MCF 10A (cell line): Measurements from ENCODE around the gene STOX2. TPM values are rescaled to one million over a fixed set of nuclear protein-coding genes. Genes with fewer than 3 reads are reported as not detected.

ENCODE experiments used
- BruUV-seq: library from RNA; stranded (reverse); fragments of 400-500 nt; replicated peaks from 2 replicates; lab custom pipeline; 2021; lab: Mats Ljungman, UMichigan
- CTCF ChIA-PET: fragments of 300-600 bp; sonication (Branson Sonifier 250); formaldehyde crosslinking; extraction: SDS; loops from one replicate; lab custom pipeline; 2021; ENCODE audit warnings: antibody characterized with exemption, inconsistent platforms; lab: Yijun Ruan, JAX
- POLR2A ChIA-PET: fragments of 300-600, 350-650 bp; sonication (Branson Sonifier 250); formaldehyde crosslinking; extraction: SDS; loops from one replicate; lab custom pipeline; 2020; ENCODE audit warnings: antibody characterized with exemption, inconsistent platforms; lab: Yijun Ruan, JAX
- DNase-seq: peaks from one replicate; pipeline ENCODE4 v3.0.0-alpha.2; 2018; ENCODE audit not compliant: unreplicated experiment
- H3K27ac Mint-ChIP-seq: one replicate; pipeline ENCODE4 v1.8.0; 2022; ENCODE audit warnings: mild to moderate bottlenecking, low read depth, mixed read lengths; ENCODE audit not compliant: unreplicated experiment
- H3K27me3 Mint-ChIP-seq: one replicate; pipeline ENCODE4 v1.8.0; 2022; ENCODE audit warnings: mixed read lengths; ENCODE audit not compliant: insufficient read depth, unreplicated experiment
- H3K36me3 Mint-ChIP-seq: one replicate; pipeline ENCODE4 v1.8.0; 2022; ENCODE audit warnings: mild to moderate bottlenecking, moderate library complexity, mixed read lengths; ENCODE audit not compliant: insufficient read depth, unreplicated experiment
- H3K4me1 Mint-ChIP-seq: one replicate; pipeline ENCODE4 v1.8.0; 2022; ENCODE audit warnings: mixed read lengths; ENCODE audit not compliant: insufficient read depth, unreplicated experiment
- H3K4me3 Mint-ChIP-seq: one replicate; pipeline ENCODE4 v1.8.0; 2022; ENCODE audit warnings: mild to moderate bottlenecking, moderate library complexity, mixed read lengths; ENCODE audit not compliant: unreplicated experiment
- H3K9me3 Mint-ChIP-seq: one replicate; pipeline ENCODE4 v1.8.0; 2022; ENCODE audit warnings: mixed read lengths; ENCODE audit not compliant: unreplicated experiment
- CTCF ChIP-seq: fragments of 200-600 bp; IDR thresholded peaks from one replicate; pipeline ENCODE4 v1.8.0; 2022; ENCODE audit warnings: antibody characterized with exemption, mild to moderate bottlenecking; ENCODE audit not compliant: unreplicated experiment
- intact Hi-C: fragments of 100-400 bp; cut with micrococcal nuclease; formaldehyde crosslinking; loops from 2 replicates; pipeline ENCODE4 v1.14.1; 2022
- total RNA-seq: library from RNA; stranded (reverse); gene quantifications from 2 replicates; pipeline ENCODE4 v1.2.3, GENCODE V29; 2022

STOX2 gene
- total RNA-seq, 1 experiment from 2014 or later = 1.1 TPM

- Mint-ChIP-seq H3K9me3 (no peaks in the 10 kb centered on the region), H3K36me3 (no peaks in the 10 kb centered on the region), H3K4me3 (no peak overlapping the region), H3K27me3 (no peaks in the 10 kb centered on the region), H3K27ac (no peak overlapping the region), H3K4me1 (no peaks in the 10 kb centered on the region)
- intact Hi-C loops = no loop called here
- CTCF ChIA-PET = no interaction called here
- POLR2A ChIA-PET = interaction anchor here (0.6 to 2.6 kb wide), 4 partner anchors 22 to 330 kb away, joined by 3 to 11 read pairs (median 3); no protein-coding TSS in a partner anchor
- no peak for TF ChIP-seq CTCF
- no peak for DNase-seq
- no TSS peak for BruUV-seq
Observed at GRCh38 chr4:184019667-184020623, 114.8 kb downstream of the STOX2 start.

GRCh38 chr4:184021389-184021788, 116.3 kb downstream of the STOX2 start:
- no peaks in the 10 kb centered on the region for H3K27me3 Mint-ChIP-seq
- no peaks in the 10 kb centered on the region for H3K4me1 Mint-ChIP-seq
- H3K4me3 Mint-ChIP-seq = no peak overlapping the region
- H3K9me3 Mint-ChIP-seq = no peaks in the 10 kb centered on the region
- no peak for TF ChIP-seq CTCF
- H3K27ac Mint-ChIP-seq = no peak overlapping the region
- intact Hi-C loops = no loop called here
- BruUV-seq = no TSS peak
- ChIA-PET POLR2A (interaction anchor here (2.6 kb wide), 1 partner anchor 33 kb away, joined by 11 read pairs; no protein-coding TSS in a partner anchor), CTCF (interaction anchor here (0.9 kb wide), 1 partner anchor 35 kb away, joined by 4 read pairs; no protein-coding TSS in a partner anchor)
- no peaks in the 10 kb centered on the region for H3K36me3 Mint-ChIP-seq
- DNase-seq = peak; percentile 13

GRCh38 chr4:184022679-184023383, 117.7 kb downstream of the STOX2 start:
- H3K9me3 Mint-ChIP-seq = no peaks in the 10 kb centered on the region
- ChIA-PET CTCF (no interaction called here), POLR2A (interaction anchor here (0.9 to 2.6 kb wide), 2 partner anchors 30 to 35 kb away, joined by 4 to 11 read pairs; no protein-coding TSS in a partner anchor)
- intact Hi-C loops = no loop called here
- no peaks in the 10 kb centered on the region for H3K4me1 Mint-ChIP-seq
- no peak for DNase-seq
- H3K36me3 Mint-ChIP-seq = no peaks in the 10 kb centered on the region
- no TSS peak for BruUV-seq
- no peak overlapping the region for H3K27ac Mint-ChIP-seq
- no peak overlapping the region for H3K4me3 Mint-ChIP-seq
- H3K27me3 Mint-ChIP-seq = no peaks in the 10 kb centered on the region
- TF ChIP-seq CTCF = no peak

GRCh38 chr4:184024637-184025036, 119.5 kb downstream of the STOX2 start:
- no peaks in the 10 kb centered on the region for H3K36me3 Mint-ChIP-seq
- H3K27me3 Mint-ChIP-seq = no peaks in the 10 kb centered on the region
- no peak for TF ChIP-seq CTCF
- no peak overlapping the region for H3K4me3 Mint-ChIP-seq
- POLR2A ChIA-PET = no interaction called here
- intact Hi-C loops = no loop called here
- H3K27ac Mint-ChIP-seq = no peak overlapping the region
- no peaks in the 10 kb centered on the region for H3K9me3 Mint-ChIP-seq
- no peaks in the 10 kb centered on the region for H3K4me1 Mint-ChIP-seq
- no peak for DNase-seq
- no TSS peak for BruUV-seq
- CTCF ChIA-PET = no interaction called here
